HG03025 (cell line): ENCODE results near the gene TSSC4.

Experiments
- ATAC-seq: cut with Tn5 transposase; IDR thresholded peaks from one replicate; pipeline ENCODE4 v1.9.1; 2021; ENCODE audit warnings: mild to moderate bottlenecking, moderate library complexity; ENCODE audit not compliant: unreplicated experiment, low FRiP score

The TSSC4 gene

DNA sequence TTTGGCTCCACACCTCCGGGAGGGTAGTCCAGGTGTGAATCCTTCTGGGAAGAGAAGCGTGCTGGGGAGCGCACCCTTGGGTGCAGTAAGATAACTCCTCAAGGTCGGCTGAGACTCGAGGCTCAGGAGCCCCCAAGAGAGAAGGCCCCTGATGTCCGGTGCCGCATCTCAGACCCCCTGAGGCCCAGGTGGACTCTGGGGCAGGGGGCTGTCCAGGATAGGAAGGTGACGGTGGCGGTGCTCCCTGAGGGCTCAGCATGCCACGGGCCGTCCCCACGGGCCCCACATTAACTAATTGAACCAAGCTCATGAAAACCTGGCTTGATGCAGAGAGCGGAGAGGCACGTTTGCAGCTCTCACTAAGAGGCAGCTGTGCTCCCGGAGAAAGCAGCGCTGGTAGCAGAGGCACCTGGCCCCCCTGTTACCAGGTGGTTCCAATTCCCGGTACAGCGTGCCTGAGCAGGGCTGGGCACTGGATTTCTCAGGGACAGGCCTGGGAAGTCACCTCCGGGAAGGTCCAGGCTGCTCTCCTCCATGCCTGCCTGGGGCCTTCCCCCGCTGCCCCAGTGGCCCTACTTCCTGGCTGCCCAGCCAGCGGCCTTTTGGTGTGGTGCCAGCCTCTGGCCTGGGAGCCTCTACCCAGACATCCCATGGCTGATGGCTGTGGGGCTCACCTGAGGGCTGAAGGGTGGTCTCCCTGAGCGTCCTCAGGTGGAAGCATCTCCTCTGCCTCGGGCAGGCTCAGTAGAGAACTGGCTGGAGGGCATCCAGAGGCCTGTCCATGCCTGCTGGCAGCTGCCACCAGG is 45.4 kb downstream of the TSSC4 start:
- ATAC-seq = no peak

DNA sequence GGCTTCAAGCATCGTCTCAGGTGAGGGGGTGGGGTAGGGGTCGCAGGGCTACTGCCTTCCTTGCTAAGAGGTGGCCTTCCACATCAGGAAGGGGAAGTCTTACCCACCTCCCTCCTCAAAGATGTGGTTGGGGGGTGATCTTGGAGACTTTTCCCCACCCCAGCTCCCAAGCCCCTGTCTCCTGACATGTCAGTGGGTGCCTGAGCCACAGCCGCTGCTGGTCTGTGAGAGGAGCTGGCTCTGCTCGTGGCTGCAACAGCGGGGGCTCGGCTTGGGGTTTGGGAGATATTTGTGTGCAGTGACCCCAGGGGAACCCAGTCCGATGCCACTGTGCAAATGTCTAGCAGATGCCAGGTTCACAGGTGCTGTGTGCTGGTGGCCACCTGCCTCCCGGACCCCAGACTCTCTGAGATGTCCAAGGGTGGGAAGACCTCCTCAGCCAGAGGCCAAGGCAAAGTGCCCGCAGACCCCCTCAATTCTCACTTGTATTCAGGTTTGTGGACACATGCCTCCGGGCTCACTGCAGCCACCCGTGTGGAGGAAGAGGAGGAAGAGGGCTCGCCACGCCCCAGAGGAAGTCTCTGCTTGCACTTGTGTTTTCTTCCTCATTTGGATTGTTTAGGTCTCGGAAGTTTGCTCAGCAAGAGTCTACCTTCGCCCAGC is 46.2 kb downstream of the TSSC4 start:
- ATAC-seq = no peak

DNA sequence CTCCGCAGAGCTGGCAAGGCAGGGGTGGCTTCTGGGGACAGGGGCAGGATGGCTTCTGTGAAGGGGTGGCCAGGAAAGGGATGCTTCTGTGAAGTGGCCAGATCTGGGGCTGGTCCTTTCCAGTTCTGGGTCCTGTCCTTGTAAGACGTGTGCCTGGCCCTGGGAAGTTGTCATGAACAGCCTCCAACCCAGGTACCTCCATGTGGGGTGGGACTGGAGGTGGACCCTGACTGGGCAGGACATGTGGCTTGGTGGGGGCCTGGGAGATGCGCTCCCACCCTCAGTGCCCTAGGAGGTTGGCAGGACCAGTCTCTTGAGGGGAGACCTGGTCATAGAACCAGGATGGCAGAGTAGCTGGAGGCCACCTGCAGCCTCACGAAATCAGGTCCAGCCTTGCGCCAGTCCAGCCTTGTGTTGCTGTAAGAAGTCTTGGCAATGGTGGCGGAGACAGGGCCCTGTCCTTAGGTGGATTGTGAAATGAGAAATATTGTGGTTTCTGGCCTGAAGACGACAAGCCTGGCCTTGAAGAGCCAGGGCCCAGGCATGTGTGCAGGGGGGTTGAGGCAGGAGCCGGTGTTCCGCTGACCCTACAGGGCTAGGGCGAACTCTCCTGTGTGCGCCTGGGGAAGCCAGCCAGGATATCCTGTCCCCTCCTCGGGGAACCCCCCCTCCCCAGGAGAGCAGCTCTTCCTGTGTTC is 46.9 kb downstream of the TSSC4 start:
- no peak for ATAC-seq

DNA sequence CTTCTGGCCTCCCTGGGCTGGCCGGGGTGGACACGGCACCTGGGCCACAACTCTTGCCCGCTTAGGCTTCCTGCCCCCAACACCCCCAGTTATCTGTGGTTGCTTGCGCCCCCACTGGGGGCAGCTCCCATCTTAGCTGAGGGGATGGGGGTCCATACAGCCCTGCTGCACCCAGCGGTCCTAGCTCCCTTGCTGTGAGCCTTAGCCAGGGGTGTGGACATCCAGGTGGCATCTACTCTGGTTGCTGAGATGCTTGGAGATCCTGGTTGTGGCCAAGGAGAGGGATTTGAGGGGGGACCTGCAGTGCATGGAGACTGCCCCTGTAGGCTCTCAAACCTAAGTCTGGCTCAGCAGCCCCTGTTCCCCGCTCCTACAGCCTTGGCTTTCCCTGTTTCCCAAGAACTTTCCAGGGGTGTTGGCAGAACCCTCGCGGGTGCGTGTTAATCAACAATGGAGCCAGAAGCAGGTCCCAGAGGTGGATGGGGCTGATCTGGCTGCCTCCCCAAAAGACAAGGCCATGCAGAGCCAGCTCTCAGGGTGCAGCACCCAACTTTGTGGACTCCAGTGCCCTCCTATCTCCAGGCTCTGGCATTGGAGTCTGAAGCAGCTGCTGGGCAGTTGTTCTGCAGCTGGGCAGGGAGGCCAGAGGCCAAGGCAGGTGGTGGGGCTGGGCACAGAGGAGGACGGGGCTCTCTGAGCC is 47.6 kb downstream of the TSSC4 start:
- no peak for ATAC-seq

DNA sequence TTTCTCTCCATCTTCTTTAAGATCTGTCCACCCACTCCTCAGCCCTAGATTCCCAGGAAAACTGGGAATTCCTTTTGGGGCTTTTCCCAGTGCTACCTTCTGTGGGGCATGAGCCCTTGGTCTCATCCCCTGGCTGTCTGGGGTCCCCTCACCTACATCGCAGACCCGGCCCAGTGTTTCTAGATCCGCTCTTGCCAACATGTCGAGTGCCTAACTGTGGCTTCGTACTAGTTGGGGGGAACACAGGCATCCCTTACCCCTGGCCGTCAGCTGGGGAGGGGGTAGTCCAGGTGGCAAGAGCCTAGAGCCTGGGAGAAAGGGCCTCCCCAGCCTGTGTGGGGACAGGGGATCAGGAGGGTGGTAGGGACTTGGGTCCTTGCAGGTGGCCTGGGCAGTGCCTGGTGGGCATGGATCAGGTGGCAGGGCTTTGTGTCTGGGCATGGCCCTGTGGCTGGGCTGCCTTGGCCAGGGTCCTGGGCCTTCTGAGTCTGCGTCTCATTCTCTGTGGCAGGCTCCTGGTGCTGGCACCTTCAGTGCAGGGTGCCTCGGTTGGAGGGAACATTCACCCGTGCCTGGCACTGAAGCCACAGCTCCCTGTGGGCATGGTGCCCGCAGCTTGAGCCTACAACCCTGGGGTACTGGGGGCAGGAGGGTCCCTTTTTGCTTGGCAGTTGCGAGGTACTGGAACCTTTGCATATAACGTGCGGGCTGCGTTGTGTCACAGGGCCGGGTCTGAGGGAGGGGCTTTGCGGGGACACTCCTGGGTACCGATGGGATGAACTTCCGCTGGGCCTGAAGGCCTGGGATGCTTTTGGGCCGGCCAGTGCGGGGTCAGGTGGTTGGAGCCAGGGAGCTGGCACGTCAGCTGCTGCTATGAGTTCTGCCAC is 48.4 kb downstream of the TSSC4 start:
- no peak for ATAC-seq

DNA sequence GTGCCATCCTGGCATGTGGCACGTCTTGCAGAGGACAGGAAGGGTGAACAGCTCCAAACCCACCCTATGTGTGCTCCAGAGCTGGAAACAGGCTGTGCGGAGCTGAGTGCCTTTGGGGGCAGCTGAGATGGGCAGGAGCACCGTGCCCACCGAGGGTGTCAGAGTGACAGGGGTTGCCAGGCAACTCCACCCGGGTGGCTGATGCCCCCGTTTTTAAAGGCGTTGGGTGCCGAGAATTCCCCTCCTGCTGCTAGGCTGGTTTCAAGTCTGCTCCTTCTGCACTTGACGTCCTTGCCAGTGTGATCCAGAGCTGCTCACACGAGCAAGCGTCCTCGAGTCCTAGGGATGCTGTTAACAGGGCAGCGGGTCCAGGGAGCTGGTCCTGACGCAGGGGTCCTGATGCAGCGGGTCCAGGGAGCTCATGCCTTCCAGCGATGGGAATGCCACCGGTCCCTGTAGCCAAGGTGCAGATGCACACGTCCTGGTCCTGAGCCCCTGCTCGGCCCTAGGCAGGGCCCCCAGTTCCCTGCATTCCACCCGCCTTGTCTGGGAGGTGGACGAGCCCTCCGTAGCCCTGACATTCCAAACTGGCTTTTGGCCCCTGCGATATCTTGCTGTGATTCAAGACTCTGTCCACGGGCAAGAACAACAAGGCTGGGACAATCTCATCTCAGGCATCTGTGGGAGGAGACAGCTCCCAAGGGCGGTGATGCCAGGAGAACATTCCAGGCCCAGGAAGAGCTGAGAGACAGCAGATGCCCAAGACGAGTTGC is 49.2 kb downstream of the TSSC4 start:
- no peak for ATAC-seq

DNA sequence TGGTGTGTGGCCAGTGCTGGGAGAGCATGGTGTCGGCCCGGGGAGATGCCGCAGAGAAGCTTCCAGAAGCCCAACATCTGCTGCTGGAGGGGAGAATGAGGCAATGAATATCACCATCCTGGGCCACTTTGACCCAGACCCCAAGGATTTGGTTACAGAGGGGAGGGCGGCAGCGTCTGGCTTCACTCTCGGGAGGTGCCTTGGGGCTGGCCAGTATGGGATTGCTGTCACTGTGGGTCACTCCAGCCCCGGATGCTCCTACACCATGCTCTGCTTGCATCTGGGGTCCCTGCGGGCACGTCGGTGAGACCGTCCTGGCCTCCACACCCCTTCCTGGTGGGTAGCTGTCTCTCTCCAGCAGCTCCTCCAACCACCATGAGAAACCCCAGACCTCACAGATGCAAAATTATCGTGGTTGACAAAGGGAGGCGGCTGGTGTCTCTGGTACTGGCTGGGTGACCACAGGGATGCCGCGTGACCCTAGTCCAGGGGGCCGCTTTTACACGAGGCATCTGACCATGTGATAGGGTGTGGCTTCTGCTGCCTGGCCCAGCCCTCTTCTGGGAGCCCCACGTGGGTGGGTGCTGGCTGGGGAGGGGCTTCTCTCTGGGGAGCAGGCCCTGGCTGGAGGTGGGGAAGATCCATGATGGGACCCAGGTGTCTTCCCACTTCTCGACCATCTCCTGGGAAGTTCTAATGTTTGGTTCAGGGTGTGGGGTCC is 49.9 kb downstream of the TSSC4 start:
- no peak for ATAC-seq

DNA sequence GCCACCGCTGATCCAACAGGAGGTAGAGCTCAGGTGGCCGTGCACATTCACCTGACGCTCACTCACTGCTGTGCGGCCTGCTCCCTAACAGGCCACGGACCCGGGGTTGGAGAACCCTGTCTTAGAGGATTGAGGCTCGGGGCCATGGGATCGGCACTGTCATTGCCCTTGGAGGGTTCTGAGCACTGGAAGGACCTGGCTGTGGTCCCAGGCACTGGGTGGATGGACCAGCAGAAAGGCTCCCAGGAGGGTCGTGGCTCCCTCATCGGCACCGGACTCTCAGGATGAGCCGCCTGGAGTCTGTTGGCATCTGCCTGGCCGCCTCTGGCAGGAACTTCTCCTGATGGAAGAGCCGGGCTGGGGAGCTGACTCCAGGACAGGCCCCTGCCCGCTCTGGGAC is 50.8 kb downstream of the TSSC4 start:
- no peak for ATAC-seq

DNA sequence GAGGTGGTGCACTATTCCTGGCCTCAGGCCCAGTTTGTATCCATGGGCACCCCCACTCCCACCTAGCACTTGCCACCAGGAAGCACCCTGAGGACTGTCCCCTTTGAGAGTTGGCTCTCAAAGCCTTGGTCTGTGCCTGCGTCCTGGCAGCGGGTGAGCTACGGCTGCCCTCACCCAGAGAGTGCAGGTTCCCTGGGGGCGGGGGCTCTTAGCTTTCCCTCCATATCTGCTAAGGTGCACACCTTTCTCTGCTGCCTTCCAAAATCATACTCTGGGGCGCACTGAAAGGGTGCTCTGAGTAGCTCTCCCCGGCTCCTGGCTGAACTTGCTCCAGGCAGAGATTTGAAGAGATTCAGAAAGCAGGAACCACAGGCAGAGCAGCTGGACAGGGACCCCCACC is 51.4 kb downstream of the TSSC4 start:
- ATAC-seq = no peak

DNA sequence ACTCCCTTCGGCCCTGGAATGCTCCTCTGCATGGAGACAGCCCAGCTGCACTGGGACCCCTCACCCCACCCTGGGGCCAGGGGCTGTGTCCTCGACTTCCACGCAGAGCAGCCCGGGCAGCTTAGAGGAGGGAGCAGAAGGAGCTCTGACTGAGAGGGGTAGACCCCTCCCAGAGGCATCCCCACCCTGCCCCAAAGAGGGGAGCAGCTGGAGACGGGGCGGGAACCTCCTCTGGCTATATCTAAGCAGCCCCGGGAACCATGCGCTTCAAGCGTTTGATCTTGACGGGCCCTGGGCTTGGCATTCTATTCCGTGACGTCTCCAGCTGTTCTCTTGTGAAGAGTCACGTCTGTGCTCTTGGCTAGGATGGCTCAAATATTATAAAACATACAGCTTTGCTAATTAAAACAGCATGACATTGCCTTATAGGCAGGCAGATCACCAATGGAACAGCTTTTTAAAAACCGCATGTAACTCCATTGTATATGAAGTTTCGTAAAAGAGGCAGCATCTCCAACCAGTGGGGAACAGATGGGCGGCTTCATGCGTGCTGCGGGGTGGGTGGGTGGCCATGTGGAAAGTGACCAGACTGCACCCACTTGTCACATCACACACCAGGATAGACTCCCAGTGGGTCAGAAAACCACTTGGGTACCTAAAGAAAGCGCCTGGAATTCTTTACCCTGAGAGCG is 51.9 kb downstream of the TSSC4 start:
- no peak for ATAC-seq

DNA sequence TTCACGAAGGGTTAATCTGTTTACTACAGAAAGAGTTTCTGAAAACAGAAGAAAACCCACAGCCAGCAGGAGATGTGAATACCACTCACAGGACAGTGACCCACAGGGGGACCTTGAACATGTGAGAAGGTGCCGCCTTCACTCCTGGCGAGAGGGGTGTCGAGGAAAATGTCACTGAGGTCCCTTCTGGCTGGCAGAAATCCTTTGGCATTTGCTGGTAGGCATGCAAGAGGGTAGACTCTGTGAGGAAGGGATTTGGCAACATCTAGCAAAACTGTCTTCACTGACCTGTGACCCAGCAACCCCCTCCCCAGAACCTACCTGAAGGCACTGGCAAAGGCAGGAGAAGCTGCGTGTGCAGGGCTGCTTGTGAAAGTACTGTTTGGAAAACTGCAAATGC is 52.9 kb downstream of the TSSC4 start:
- ATAC-seq = no peak
